ENCODE results near the gene TOP2B. TPM values are rescaled to one million over a fixed set of nuclear protein-coding genes. Genes with fewer than 3 reads are reported as not detected.
A peak's percentile ranks its signal among the peaks of the same experiment; 100 is the strongest.

The TOP2B gene
- total and polyA plus RNA-seq, 4 donors, result 32.7 to 260 (median 56.2) TPM

GRCh38 chr3:25556447-25556846, 108.3 kb downstream of the TOP2B start:
- ATAC-seq (ENCODE audit: insufficient read depth, low FRiP score) (no peak), DNase-seq (no peak)
- Histone ChIP-seq H3K4me1 (ENCODE audit: control insufficient read depth in 5 of 5, insufficient read depth in 5 of 5, low read length in 5 of 5) (peaks cover 2 to 46% (median 33%) of the 10 kb centered on the region in 5 donors), H3K27ac (ENCODE audit: low read depth in 1 of 2, low read length in 1 of 2) (peak overlapping the region in 1 of 2 donors; percentile 13), H3K36me3 (ENCODE audit: control insufficient read depth in 4 of 4, insufficient read depth in 4 of 4, low read length in 4 of 4) (peaks cover 0 to 4% (median 0%) of the 10 kb centered on the region in 4 donors), H3K4me3 (no peak overlapping the region), H3K9ac (ENCODE audit: insufficient read depth in 1 of 2, low read length in 2 of 2) (no peak overlapping the region), H3K9me3 (ENCODE audit: control insufficient read depth in 4 of 4, insufficient read depth in 3 of 4, low read length in 3 of 4) (no peaks in the 10 kb centered on the region), H3K27me3 (ENCODE audit: control insufficient read depth in 3 of 3, insufficient read depth in 3 of 3, low read length in 2 of 3) (no peaks in the 10 kb centered on the region)
- no peak for TF ChIP-seq CTCF (IDR thresholded peaks at IDR 0.05; ENCODE audit: control extremely low read depth, extremely low read depth)
- 64 to 83% methylated on average over 1 of the region's 1 CpG for WGBS, 2 donors

- Histone ChIP-seq H3K4me3 (no peak overlapping the region), H3K27ac (ENCODE audit: low read depth in 1 of 2, low read length in 1 of 2) (peak overlapping the region in 1 of 2 donors; percentile 73), H3K9me3 (ENCODE audit: control insufficient read depth in 4 of 4, insufficient read depth in 3 of 4, low read length in 3 of 4) (no peaks in the 10 kb centered on the region), H3K36me3 (ENCODE audit: control insufficient read depth in 4 of 4, insufficient read depth in 4 of 4, low read length in 4 of 4) (peaks cover 0 to 4% (median 0%) of the 10 kb centered on the region in 4 donors), H3K9ac (ENCODE audit: insufficient read depth in 1 of 2, low read length in 2 of 2) (no peak overlapping the region), H3K27me3 (ENCODE audit: control insufficient read depth in 3 of 3, insufficient read depth in 3 of 3, low read length in 2 of 3) (no peaks in the 10 kb centered on the region), H3K4me1 (ENCODE audit: control insufficient read depth in 5 of 5, insufficient read depth in 5 of 5, low read length in 5 of 5) (peaks cover 2 to 41% (median 33%) of the 10 kb centered on the region in 5 donors)
- ATAC-seq (ENCODE audit: insufficient read depth, low FRiP score) (no peak), DNase-seq (peak in 2 of 3 donors; percentile 40 to 60)
- TF ChIP-seq CTCF (IDR thresholded peaks at IDR 0.05; ENCODE audit: control extremely low read depth, extremely low read depth), result no peak
- 48 to 56% methylated on average over 2 of the region's 2 CpGs for WGBS, 2 donors
These were observed 108.8 kb downstream of the TOP2B start for GRCh38 chr3:25555695-25556437.

GRCh38 chr3:25554376-25554775, 110.3 kb downstream of the TOP2B start:
- DNase-seq (no peak), ATAC-seq (ENCODE audit: insufficient read depth, low FRiP score) (no peak)
- Histone ChIP-seq H3K27ac (ENCODE audit: low read depth in 1 of 2, low read length in 1 of 2) (no peak overlapping the region), H3K4me3 (no peak overlapping the region), H3K36me3 (ENCODE audit: control insufficient read depth in 4 of 4, insufficient read depth in 4 of 4, low read length in 4 of 4) (peaks cover 0 to 4% (median 0%) of the 10 kb centered on the region in 4 donors), H3K9ac (ENCODE audit: insufficient read depth in 1 of 2, low read length in 2 of 2) (no peak overlapping the region), H3K27me3 (ENCODE audit: control insufficient read depth in 3 of 3, insufficient read depth in 3 of 3, low read length in 2 of 3) (no peaks in the 10 kb centered on the region), H3K9me3 (ENCODE audit: control insufficient read depth in 4 of 4, insufficient read depth in 3 of 4, low read length in 3 of 4) (no peaks in the 10 kb centered on the region), H3K4me1 (ENCODE audit: control insufficient read depth in 5 of 5, insufficient read depth in 5 of 5, low read length in 5 of 5) (peaks cover 2 to 41% (median 34%) of the 10 kb centered on the region in 5 donors)
- WGBS, 2 donors, result 91 to 93% methylated on average over 7 of the region's 7 CpGs
- TF ChIP-seq CTCF (IDR thresholded peaks at IDR 0.05; ENCODE audit: control extremely low read depth, extremely low read depth), result no peak

Measured in lung (tissue), 12 donors.